IPS-NIHi7 (cell line): Measurements from ENCODE around the gene TMPRSS12.
"Not testable (repeated sequence)": the region's sequence is repeated elsewhere in the genome, so short reads cannot be mapped to it uniquely, and the experiment has no call there.

ENCODE experiments used
- DNase-seq: peaks from one replicate; pipeline ENCODE4 v3.0.0; 2012; ENCODE audit warnings: mixed read lengths; ENCODE audit errors: extremely low spot score

Gene TMPRSS12

GRCh38 chr12:50842637-50843493 lies at the start of gene TMPRSS12:
Gene TMPRSS12, plus strand, starts transcription at chr12:50842926. Its CDS starts 39 bp downstream, at chr12:50842965.
- DNase-seq, result peak; percentile 57

- no peak for DNase-seq
These were observed 42.8 kb upstream of the TMPRSS12 start for GRCh38 chr12:50799908-50800307.

GRCh38 chr12:50803230-50803875 lies 39.4 kb upstream of the TMPRSS12 start:
- DNase-seq, result no peak

GRCh38 chr12:50806176-50806575 lies 36.5 kb upstream of the TMPRSS12 start:
- DNase-seq, result no peak

- not testable (repeated sequence) for DNase-seq
These were observed 33.6 kb upstream of the TMPRSS12 start for GRCh38 chr12:50809131-50809530.

GRCh38 chr12:50814921-50815320 lies 27.8 kb upstream of the TMPRSS12 start:
- DNase-seq, result not testable (repeated sequence)

- DNase-seq, result no peak
These were observed 22.5 kb upstream of the TMPRSS12 start for GRCh38 chr12:50820177-50820576.

- no peak for DNase-seq
These were observed 20.6 kb upstream of the TMPRSS12 start for GRCh38 chr12:50822082-50822481.

GRCh38 chr12:50823724-50824123 lies 19.0 kb upstream of the TMPRSS12 start:
- DNase-seq, result not testable (repeated sequence)

- no peak for DNase-seq
These were observed 17.8 kb upstream of the TMPRSS12 start for GRCh38 chr12:50824914-50825313.

- DNase-seq, result no peak
These were observed 17.3 kb upstream of the TMPRSS12 start for GRCh38 chr12:50825372-50825838.

- DNase-seq, result no peak
These were observed 14.6 kb upstream of the TMPRSS12 start for GRCh38 chr12:50828121-50828520.

- DNase-seq, result no peak
These were observed 13.8 kb upstream of the TMPRSS12 start for GRCh38 chr12:50828886-50829285.

GRCh38 chr12:50833801-50834200 lies 8.9 kb upstream of the TMPRSS12 start:
- DNase-seq, result not testable (repeated sequence)

GRCh38 chr12:50839042-50839441 lies 3.7 kb upstream of the TMPRSS12 start:
- DNase-seq, result no peak

GRCh38 chr12:50840809-50841487 lies 1.8 kb upstream of the TMPRSS12 start:
- DNase-seq, result no peak

- no peak for DNase-seq
These were observed 802 bp upstream of the TMPRSS12 start for GRCh38 chr12:50841716-50842531.

- DNase-seq, result no peak
These were observed 2.4 kb downstream of the TMPRSS12 start for GRCh38 chr12:50845021-50845647.

GRCh38 chr12:50848963-50849362 lies 6.2 kb downstream of the TMPRSS12 start:
- no peak for DNase-seq

- DNase-seq, result not testable (repeated sequence)
These were observed 12.5 kb downstream of the TMPRSS12 start for GRCh38 chr12:50855218-50855617.

GRCh38 chr12:50855679-50856078 lies 13.0 kb downstream of the TMPRSS12 start:
- DNase-seq, result not testable (repeated sequence)
